ENCODE measurements around the gene NFKB1.
"Not testable (repeated sequence)": the region's sequence is repeated elsewhere in the genome, so short reads cannot be mapped to it uniquely, and the experiment has no call there.

NFKB1 gene

GRCh38 chr4:102566426-102566825 is 65.3 kb downstream of the NFKB1 start:
- peaks cover 37% of the 10 kb centered on the region for H3K36me3 ChIP-seq (ENCODE audit: insufficient read depth, low read length)
- H3K27me3 ChIP-seq (ENCODE audit: insufficient read depth, low read length) = no peaks in the 10 kb centered on the region
- H3K79me2 ChIP-seq (ENCODE audit: insufficient read depth, low read length) = no peaks in the 10 kb centered on the region
- H3F3A ChIP-seq (ENCODE audit: insufficient read depth, low read length) = no peaks in the 10 kb centered on the region
- no peaks in the 10 kb centered on the region for H3K9me3 ChIP-seq (ENCODE audit: low read length)
- H3K4me1 ChIP-seq (ENCODE audit: insufficient read depth, low read length, severe bottlenecking) = peaks cover 14% of the 10 kb centered on the region
- no peak overlapping the region for H3K27ac ChIP-seq (ENCODE audit: low read depth, low read length, poor library complexity, severe bottlenecking)
- H3K9me2 ChIP-seq (ENCODE audit: low read depth, low read length) = no peaks in the 10 kb centered on the region
- H3K4me2 ChIP-seq (ENCODE audit: low read length) = no peak overlapping the region
- no peak overlapping the region for H2AFZ ChIP-seq (ENCODE audit: low read length)
- H3K4me3 ChIP-seq (ENCODE audit: low read depth, low read length, poor library complexity, severe bottlenecking) = no peak overlapping the region
- H4K20me1 ChIP-seq (ENCODE audit: insufficient read depth, low read length) = no peaks in the 10 kb centered on the region
- TF ChIP-seq CTCF (IDR thresholded peaks at IDR 0.05; ENCODE audit: low read length) (no peak), EZH2 (IDR thresholded peaks at IDR 0.05; ENCODE audit: borderline replicate concordance, low read length) (no peak)
- H3K9ac ChIP-seq (ENCODE audit: low read length) = no peak overlapping the region

GRCh38 chr4:102567427-102567826 is 66.3 kb downstream of the NFKB1 start:
- Histone ChIP-seq H3K36me3 (ENCODE audit: insufficient read depth, low read length) (peaks cover 37% of the 10 kb centered on the region), H3K4me3 (ENCODE audit: low read depth, low read length, poor library complexity, severe bottlenecking) (no peak overlapping the region), H3F3A (ENCODE audit: insufficient read depth, low read length) (no peaks in the 10 kb centered on the region), H3K27ac (ENCODE audit: low read depth, low read length, poor library complexity, severe bottlenecking) (no peak overlapping the region), H2AFZ (ENCODE audit: low read length) (no peak overlapping the region), H3K4me2 (ENCODE audit: low read length) (no peak overlapping the region), H3K4me1 (ENCODE audit: insufficient read depth, low read length, severe bottlenecking) (peaks cover 14% of the 10 kb centered on the region), H3K9me3 (ENCODE audit: low read length) (no peaks in the 10 kb centered on the region), H3K27me3 (ENCODE audit: insufficient read depth, low read length) (no peaks in the 10 kb centered on the region), H3K79me2 (ENCODE audit: insufficient read depth, low read length) (no peaks in the 10 kb centered on the region), H3K9me2 (ENCODE audit: low read depth, low read length) (no peaks in the 10 kb centered on the region), H4K20me1 (ENCODE audit: insufficient read depth, low read length) (no peaks in the 10 kb centered on the region), H3K9ac (ENCODE audit: low read length) (no peak overlapping the region)
- TF ChIP-seq EZH2 (IDR thresholded peaks at IDR 0.05; ENCODE audit: borderline replicate concordance, low read length) (no peak), CTCF (IDR thresholded peaks at IDR 0.05; ENCODE audit: low read length) (no peak)

GRCh38 chr4:102569200-102569599 is 68.0 kb downstream of the NFKB1 start:
- Histone ChIP-seq H3K9ac (ENCODE audit: low read length) (no peak overlapping the region), H3K4me3 (ENCODE audit: low read depth, low read length, poor library complexity, severe bottlenecking) (no peak overlapping the region), H3K27me3 (ENCODE audit: insufficient read depth, low read length) (no peaks in the 10 kb centered on the region), H3K36me3 (ENCODE audit: insufficient read depth, low read length) (peaks cover 37% of the 10 kb centered on the region), H3K9me2 (ENCODE audit: low read depth, low read length) (no peaks in the 10 kb centered on the region), H3K79me2 (ENCODE audit: insufficient read depth, low read length) (no peaks in the 10 kb centered on the region), H3F3A (ENCODE audit: insufficient read depth, low read length) (no peaks in the 10 kb centered on the region), H3K4me1 (ENCODE audit: insufficient read depth, low read length, severe bottlenecking) (peaks cover 6% of the 10 kb centered on the region), H3K27ac (ENCODE audit: low read depth, low read length, poor library complexity, severe bottlenecking) (no peak overlapping the region), H4K20me1 (ENCODE audit: insufficient read depth, low read length) (no peaks in the 10 kb centered on the region), H2AFZ (ENCODE audit: low read length) (no peak overlapping the region), H3K9me3 (ENCODE audit: low read length) (no peaks in the 10 kb centered on the region), H3K4me2 (ENCODE audit: low read length) (no peak overlapping the region)
- TF ChIP-seq EZH2 (IDR thresholded peaks at IDR 0.05; ENCODE audit: borderline replicate concordance, low read length) = no peak
- TF ChIP-seq CTCF (IDR thresholded peaks at IDR 0.05; ENCODE audit: low read length) = no peak

- not testable (repeated sequence) for H2AFZ ChIP-seq (ENCODE audit: low read length); H3K27me3 ChIP-seq (ENCODE audit: insufficient read depth, low read length); H3K9me3 ChIP-seq (ENCODE audit: low read length); H3K9ac ChIP-seq (ENCODE audit: low read length); H3K4me2 ChIP-seq (ENCODE audit: low read length); H3K9me2 ChIP-seq (ENCODE audit: low read depth, low read length); H3K4me3 ChIP-seq (ENCODE audit: low read depth, low read length, poor library complexity, severe bottlenecking); H3K4me1 ChIP-seq (ENCODE audit: insufficient read depth, low read length, severe bottlenecking); H4K20me1 ChIP-seq (ENCODE audit: insufficient read depth, low read length); H3K79me2 ChIP-seq (ENCODE audit: insufficient read depth, low read length); H3F3A ChIP-seq (ENCODE audit: insufficient read depth, low read length); H3K27ac ChIP-seq (ENCODE audit: low read depth, low read length, poor library complexity, severe bottlenecking)
- H3K36me3 ChIP-seq (ENCODE audit: insufficient read depth, low read length) = peaks cover 37% of the 10 kb centered on the region
These were observed 69.1 kb downstream of the NFKB1 start for GRCh38 chr4:102570211-102570610.
